Transverse colon (tissue), 3 donors: Measurements from ENCODE around the gene CYP21A2.

ENCODE experiments used
- CTCF ChIP-seq, 5 experiments: fragments of 200-600 bp in 3 of 5; fragments of 450-650 bp in 2 of 5; sonication (generic) in 3 of 5; IDR thresholded peaks; 1 replicate in 2 of 5; 2 replicates in 3 of 5; pipeline ENCODE4 v1.5.1; 2016 to 2017; ENCODE audit warnings: antibody characterized with exemption in 5 of 5, inconsistent platforms in 3 of 5, mild to moderate bottlenecking in 2 of 5, moderate library complexity in 1 of 5
- POLR2A ChIP-seq: fragments of 450-650 bp; IDR thresholded peaks from one replicate; pipeline ENCODE4 v1.6.1; 2016; ENCODE audit warnings: antibody characterized with exemption, mild to moderate bottlenecking, moderate library complexity

- TF ChIP-seq POLR2A: no peak
- no peak for TF ChIP-seq CTCF (IDR thresholded peaks at IDR 0.05)
Measured at GRCh38 chr6:32064706-32065105, 26.5 kb downstream of the CYP21A2 start.
